Stimulated activated CD8-positive, alpha-beta memory T cell treated with anti-CD3 and anti-CD28 coated beads, Interleukin-4, amount 100 ng/mL, for 48 hours (primary cell): ENCODE results near the gene EYS.
"Not testable (repeated sequence)": the region's sequence is repeated elsewhere in the genome, so short reads cannot be mapped to it uniquely, and the experiment has no call there.

ENCODE experiments used
- DNase-seq: peaks from one replicate; pipeline ENCODE4 v3.0.0-alpha.2; 2020

EYS gene

DNA sequence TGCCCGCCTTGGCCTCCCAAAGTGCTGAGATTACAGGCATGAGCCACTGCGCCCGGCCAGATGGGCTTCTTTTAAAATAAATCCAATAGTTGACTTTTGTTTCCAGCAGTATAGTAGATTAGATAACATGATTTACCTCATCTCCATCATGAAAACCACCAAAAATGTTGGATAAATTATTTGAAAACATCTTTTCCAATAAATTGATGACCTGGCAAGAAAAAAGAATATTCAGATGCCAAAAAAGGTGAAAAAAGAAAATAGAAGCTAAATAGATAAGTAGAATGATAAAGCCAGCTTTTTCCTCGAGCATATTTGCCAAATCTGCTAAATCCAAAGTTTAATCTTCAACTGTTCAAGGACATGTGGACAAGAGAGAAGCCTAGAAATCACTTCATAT is 1962.2 kb downstream of the EYS start:
- DNase-seq = no peak

DNA sequence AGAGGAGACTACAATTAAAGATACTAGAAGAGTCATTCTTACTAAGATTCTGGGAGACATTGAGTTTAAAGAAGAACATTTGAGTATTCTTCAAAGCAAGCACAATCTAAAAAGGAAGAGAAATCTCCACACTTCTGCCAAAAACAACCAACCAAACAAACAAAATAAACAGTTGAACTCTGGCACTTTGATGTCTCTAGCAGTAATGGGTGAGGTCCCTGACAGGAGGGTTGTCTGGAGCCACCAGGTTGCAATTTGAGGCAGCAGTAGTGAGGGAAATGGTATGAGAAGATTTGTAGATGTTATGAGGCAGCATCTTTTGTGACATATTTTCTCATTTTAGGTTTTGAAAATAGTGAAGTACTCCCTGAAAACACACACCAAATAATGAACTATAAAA is 1963.3 kb downstream of the EYS start:
- DNase-seq = no peak

DNA sequence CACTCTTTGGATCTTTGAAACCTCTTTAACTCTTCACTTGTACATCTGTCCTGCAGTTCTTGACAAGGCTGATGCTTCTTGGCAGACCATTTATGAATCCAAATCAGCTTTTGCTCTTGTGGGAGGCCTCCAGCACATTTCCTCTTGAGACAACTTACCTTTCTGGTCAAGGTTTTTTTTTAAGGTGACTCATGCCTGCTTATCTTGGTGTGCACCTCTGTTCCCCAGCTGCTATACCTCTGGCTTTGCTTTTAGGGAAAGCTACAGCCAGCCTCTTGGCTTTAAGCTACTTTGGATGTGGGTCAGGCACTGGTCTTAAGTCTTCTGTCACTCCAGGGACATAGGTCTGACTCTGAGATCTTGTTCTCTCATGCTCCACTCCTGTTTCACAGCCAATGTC is 1965.0 kb downstream of the EYS start:
- no peak for DNase-seq

DNA sequence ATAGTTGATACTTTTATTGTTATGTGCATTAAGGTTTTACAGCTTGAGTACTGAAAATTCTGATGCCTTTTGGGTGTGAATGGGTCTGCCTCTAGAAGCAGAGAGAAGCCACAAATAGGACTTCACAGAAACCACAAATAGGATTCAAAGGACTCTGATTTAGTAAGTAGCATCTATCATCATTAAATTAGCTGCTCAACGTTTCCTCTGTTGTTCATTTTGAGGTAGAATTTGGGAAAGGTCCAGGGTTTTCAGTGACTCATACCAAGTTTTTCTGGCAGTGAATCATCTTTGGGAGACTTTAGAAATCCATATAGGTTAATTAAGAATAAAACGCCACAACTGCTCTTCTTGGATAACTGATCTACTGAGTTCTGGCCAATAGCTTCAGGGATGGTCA is 1966.3 kb downstream of the EYS start:
- DNase-seq = no peak

DNA sequence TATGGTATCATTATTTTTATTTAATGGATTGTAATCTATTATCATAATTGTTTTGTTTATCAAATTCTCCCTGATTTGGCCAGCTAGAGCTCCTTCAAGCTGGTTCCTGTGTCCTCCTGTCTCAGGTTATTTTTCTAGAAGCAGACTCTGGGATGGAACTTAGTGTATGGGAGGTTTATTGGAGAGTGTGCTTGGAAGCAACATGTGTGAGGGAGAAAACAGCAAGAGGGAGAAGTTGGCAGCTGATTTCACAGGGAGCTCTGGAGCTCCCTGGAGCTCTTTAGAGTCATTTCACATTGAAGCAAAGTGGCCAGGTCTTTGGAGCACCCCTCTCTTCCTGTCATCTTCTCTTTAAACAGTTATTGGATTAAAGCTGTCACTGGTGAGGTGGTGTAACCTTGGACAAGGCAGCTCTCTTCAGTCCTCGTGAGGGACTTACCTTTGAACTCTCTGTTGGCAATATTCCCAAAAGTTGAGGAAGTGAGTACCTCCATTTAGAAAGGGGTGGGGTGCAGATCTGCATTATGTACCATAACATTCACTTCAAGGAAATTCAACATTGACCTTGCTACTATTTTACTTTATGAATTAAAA is 1967.8 kb downstream of the EYS start:
- no peak for DNase-seq

DNA sequence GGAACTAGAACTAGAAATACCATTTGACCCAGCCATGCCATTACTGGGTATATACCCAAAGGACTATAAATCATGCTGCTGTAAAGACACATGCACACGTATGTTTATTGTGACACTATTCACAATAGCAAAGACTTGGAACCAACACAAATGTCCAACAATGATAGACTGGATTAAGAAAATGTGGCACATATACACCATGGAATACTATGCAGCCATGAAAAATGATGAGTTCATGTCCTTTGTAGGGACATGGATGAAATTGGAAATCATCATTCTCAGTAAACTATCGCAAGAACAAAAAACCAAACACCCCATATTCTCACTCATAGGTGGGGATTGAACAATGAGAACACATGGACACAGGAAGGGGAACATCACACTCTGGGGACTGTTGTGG is 1968.8 kb downstream of the EYS start:
- DNase-seq = not testable (repeated sequence)

DNA sequence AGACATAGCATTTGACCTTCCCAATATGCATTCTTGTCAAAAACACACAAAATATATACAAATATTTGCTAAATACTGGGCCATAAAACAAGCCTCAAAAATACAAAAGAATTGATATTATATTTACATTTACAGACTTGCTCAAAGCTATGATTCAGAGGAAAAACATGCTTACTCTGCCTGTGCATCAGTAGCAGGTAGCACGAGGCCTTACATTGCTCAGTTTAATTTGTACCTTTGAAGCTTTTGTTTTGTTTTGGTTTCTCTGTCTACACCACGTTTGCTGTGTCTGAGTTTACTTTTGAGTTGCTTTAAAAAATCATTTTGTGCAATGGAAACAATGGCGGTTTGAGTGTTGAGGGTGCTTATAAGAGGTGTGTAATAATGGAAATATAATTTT is 1972.1 kb downstream of the EYS start:
- DNase-seq = no peak

DNA sequence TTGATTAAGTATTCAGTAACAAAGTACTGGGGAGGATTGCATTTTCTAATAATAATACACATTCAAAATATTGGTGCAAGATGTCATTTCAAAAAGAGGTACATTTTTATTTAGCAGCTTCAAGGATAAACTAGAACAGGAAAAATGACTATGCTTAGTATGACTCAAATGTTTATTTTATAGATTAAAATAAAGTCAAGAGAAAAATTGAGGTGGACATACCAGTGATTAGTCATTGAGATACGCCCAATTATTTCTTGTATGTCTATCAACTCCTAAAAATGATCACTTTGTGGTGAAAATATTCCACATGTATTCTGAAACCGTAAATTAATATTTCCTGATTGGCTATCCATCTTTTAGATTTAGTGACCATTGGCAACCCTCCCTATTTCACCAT is 1974.7 kb downstream of the EYS start:
- DNase-seq = no peak

DNA sequence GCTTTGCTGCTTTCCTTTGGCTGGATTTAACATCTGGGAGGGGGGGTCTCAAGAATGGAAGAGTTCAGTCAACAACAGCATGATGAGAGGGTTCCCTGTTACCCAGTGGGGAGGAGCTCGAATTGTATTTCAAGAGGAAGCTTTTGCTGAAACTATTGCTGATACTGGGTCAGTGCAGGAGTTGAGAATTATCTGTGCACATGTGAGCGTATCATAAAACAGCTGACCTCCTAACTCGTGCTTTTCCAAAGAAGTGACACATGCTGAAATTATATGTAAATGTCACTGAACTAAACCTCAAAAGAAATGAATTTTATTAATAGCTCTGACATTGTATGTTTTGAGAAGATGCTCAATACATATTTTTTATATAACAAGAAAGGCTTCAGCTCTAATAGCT is 1975.1 kb downstream of the EYS start:
- no peak for DNase-seq

DNA sequence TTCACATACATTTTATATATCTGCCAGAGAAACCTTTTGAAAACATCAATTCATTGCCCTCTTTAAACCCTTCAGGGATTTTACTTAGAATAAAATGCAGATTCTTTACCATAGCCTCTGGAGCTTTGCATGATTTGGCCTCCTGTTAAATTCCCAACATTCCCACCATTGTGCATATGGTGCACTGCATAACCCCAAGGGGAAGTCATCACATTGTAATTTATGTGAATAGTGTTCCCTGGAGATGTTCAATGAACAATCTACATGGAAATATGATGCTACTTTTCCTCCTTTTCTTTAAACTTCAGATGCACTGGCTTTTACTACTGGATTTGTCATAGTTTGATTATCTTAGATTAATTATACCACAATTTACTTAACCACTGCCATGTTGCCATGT is 1976.7 kb downstream of the EYS start:
- DNase-seq = no peak

DNA sequence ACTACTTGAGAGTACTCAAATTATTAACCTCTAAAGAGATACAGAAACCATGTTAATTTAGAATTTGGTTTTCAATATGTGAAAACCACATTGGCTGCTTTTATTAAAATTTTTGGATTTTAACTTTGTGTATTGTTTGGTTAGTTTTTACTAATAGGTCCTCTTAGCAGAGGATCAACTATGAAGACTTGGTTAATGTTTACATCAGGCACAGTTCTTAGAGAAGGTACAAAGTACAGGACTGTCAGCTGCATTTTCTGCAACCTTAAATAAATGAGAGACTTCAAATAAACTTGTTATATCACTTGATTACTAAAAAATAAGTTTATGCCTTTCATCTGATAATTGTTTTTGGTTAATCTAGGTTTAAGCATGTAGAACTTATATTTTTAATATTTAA is 1982.3 kb downstream of the EYS start:
- DNase-seq = no peak

DNA sequence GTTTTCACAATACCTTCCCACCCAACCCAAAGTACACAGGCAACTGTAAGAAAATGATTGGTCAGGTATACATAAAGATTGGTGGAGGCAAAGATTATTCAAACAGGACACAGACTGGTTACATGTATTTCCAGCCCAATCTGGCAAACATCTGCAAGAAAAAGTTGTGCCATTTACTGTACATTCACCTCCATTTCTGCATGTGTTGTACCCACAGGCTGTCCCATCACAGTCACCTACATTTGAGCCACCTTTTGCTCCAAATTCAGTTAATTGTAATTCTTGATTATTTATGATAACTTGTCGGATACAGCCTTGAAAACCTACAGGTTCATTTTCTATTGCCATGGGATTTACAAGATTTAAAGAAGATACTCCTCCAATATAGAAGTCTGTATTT is 1985.8 kb downstream of the EYS start:
- no peak for DNase-seq

DNA sequence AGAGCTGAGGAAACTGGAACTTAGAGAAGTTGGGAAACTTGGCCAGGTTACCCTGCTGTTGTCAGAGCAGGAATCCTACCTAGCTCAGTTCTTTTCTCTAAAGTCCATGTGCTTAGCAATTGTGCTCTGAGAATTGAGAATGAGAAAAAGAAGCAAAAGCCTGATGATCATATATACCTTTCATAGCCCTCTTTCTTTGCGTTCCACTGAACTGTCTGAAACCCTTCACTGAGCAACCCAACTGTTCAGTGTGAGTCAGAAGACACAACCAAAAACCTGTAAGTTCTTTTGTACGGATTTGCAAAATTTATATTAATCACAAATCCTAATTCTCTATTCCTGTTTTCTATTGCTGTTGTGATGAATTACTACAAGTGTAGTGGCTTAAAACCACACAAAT is 1990.9 kb downstream of the EYS start:
- DNase-seq = no peak

DNA sequence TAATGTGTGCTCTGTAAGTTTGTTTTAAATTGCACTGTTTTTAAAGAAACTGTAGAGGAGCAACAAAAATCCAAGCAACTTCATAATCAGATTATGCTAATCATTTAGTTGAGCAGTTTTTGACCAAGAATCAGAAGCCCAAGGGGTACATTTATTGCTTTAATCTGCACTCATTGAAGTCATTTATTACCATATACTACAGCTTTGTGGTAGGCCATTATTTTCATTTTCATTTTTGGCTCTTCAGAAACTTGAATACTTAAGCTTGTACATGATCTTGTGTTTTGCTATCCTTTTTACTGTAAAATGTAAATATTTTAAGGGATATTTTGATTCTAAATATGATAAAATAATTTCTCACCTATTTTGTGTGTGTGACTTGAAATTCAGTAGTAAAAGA is 1992.9 kb downstream of the EYS start:
- no peak for DNase-seq

DNA sequence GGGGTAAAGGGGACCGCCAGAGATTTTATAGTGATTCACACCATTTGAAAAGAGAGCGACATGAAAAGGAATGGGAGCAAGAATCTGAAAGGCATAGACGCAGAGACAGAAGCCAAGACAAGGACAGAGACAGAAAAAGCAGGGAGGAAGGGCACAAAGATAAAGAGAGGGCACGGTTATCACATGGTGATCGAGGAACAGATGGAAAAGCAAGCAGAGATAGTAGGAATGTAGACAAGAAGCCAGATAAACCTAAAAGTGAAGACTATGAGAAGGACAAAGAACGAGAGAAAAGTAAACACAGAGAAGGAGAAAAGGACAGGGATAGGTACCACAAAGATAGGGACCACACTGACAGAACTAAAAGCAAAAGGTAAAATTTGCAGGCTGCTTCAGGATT is 1993.7 kb downstream of the EYS start:
- DNase-seq = no peak

DNA sequence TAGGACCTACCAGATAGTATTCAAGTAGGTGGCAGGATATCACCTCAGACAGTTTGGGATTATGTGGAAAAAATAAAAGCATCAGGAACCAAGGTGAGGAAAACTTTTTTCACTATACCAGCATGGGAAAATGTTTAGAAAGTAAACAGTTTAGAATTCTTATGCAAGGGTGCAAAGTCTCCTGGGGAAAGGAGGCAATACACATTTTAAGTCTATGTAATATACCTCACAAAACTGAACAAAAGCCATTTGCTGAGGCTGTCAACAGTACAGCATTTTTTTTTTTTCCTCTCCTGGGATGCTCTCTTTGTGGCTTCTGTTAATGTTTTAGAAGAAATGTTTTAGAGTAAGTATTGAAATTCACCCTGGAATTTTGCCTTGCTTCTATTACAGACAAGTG is 1997.9 kb downstream of the EYS start:
- no peak for DNase-seq

DNA sequence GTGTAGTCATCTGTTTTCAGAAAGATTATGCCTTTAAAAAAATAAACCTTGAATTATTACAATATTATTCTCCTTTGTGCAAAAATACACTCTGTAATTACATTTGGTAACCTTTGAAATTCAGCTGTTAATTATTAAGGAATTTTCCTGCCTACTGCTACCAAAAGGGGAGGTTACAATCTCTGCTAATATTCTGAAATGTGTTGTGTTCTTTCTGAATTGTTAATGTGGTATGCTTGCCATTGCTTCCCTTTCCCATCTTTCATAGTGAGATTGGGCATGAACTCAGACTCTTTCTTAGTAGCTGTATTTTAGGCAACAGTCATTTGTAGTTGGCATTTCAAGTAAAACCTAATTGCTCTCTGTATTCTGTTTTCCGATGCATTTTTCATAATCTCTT is 1998.4 kb downstream of the EYS start:
- DNase-seq = no peak

DNA sequence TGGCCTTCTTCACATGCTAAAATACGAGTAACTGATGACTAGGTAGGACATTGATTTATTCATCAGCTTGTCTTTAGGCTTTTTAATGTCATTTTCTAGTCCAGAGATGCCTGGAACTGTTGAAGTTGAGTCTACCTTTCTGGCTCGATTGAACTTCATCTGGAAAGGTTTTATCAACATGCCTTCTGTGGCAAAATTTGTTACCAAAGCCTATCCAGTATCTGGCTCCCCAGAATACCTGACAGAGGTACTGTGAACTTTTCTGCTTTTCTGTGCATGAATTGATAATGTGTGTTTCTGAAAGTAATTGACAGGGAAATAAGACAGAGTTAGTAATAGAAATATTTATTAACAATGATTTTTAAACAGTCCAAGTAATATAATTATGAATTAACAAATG is 2000.4 kb downstream of the EYS start:
- DNase-seq = no peak

DNA sequence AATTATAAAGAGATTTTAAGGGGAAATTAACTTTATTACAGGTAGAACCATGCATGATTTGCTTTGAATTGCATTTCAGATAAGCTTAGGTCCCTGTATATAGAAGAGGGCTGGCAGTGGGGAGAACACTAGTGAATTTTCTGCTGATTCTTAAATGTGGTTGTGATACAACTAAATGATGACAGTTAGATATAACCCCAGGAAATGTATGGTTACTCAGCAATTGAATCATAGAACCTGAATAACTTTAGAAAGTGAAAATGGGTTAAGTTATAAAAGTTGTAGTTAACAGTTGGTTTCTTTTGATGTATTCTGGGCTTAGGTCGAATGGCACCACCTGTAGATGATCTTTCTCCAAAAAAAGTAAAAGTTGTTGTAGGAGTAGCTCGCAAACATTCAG is 2001.3 kb downstream of the EYS start:
- no peak for DNase-seq

DNA sequence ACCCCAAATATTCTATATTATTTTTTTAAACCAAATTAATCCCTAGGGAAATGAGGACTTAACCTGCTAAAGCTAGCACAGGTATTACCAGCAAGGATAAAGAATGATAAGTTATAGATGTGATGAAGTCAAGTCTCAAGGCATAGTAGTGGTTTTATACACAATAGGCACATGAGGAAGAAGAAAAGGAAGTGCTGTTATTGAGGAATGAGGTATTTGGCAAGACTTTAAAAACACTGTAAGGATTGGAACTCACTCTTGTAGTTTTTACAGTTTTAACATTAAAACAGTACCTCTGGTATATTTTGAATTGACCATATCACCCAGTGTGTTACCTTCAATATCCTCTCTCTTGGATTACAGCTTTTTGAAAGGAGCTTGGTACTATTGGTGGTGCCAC is 2016.8 kb downstream of the EYS start:
- DNase-seq = no peak

DNA sequence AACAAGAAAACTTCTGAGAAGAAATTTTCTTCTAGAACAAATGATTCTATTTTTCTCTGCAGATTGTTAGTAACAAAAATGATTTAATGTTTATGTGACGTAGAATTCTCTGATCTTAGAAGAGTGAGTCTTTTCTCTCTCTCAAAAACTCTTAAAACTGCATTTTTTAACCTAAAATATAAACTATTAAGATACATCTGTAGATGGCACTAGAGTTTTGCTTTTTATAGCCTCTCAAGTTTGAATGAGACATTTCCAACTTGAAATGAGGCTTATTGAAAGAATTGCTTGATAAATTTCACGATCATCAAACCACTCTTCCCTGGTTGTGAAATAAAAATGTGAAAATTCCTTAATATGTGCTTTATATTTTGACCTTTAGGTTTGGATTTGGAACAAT is 2017.6 kb downstream of the EYS start:
- no peak for DNase-seq

DNA sequence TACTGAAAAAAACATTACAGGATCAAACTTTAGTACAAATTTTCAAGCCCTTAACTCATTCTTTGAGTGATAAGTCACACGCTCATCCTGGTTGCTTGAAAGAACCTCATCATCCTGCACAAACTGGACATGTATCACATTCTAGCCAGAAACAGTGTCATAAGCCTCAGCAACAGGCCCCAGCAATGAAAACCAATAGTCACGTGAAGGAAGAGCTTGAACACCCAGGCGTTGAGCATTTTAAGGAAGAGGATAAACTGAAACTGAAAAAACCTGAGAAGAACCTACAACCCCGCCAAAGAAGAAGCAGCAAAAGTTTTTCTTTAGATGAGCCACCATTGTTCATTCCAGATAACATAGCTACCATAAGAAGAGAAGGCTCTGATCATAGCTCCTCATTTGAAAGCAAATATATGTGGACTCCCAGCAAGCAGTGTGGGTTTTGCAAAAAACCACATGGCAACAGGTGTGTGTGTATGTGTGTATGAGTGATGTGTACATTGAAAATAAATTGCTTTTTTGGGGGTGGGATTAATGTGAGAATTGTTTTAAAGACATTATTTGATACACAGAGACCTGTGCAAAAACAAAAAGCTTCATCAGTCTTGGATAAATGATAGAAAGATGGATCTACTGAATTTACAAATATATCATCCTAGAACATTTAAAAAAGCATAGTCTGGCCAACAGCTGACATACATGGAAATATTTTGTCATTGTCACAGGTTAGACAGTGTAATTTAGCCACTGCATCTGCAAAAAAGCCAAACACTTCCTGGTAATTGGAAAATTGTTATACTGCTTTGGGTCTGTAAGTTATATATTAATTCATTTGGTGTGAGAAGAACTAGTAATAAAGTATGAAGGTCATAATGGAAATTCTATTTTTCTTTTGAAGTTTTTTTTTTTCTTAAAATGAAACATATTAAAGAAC is 2021.3 kb downstream of the EYS start:
- DNase-seq = no peak

DNA sequence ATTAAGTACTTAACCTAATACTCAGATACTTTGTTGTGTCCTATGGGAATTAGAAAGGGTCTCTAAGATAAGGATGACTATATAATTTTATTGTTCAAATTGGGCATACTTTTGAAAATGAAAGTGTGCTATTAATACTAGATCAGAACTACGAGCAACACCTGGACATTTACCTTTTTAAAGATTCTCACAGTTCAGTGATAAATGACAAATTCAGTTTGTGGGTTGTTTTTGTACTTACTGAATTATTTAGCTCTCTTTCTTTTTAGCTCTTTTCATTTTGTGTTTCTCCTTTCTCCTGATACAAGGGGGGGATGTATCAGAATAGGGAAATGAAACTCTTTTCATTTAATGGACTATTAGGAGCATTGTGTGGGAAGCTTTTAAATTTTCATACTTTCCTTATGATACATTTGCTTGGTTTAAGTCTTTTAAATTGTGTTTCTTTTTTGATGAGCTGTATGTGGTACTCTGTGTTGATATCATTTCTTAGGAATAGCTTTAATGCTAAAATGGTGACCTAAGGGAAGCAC is 2023.9 kb downstream of the EYS start:
- DNase-seq = no peak

DNA sequence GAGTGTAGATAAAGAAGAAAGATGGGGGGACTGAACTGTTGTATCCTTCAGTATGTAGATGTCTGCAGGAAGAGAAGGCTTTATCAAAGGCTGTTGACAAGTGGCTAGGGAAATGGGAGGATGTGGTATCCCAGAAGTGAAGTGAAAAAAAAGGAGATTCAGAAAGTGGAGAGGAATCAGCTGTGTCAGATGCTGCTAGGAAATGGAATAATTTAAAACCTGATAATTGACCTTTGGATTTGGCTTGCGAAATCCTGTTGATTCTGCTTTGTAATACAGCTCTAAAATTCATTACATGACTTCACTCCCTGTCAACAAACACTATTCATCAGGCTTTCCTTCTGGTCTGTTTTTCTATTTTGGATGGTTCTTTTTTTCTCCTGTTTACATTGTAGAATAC is 2029.7 kb downstream of the EYS start:
- DNase-seq = no peak
